AG10803 (cell line): ENCODE results near the gene GJA4.

Source experiments
- DNase-seq: peaks from one replicate; pipeline ENCODE4 v3.0.0; 2010; ENCODE audit warnings: low read depth
- H3K4me3 ChIP-seq: 2 replicates; pipeline ENCODE4 v1.5.1; 2011; ENCODE audit warnings: mild to moderate bottlenecking, low read length, control low read depth
- TF ChIP-seq, protein P1 (sequence below): conservative IDR thresholded peaks from 2 replicates; pipeline ENCODE4 v1.5.1; 2011; ENCODE audit warnings: mild to moderate bottlenecking, low read length, control low read depth, inconsistent platforms

Gene GJA4

DNA sequence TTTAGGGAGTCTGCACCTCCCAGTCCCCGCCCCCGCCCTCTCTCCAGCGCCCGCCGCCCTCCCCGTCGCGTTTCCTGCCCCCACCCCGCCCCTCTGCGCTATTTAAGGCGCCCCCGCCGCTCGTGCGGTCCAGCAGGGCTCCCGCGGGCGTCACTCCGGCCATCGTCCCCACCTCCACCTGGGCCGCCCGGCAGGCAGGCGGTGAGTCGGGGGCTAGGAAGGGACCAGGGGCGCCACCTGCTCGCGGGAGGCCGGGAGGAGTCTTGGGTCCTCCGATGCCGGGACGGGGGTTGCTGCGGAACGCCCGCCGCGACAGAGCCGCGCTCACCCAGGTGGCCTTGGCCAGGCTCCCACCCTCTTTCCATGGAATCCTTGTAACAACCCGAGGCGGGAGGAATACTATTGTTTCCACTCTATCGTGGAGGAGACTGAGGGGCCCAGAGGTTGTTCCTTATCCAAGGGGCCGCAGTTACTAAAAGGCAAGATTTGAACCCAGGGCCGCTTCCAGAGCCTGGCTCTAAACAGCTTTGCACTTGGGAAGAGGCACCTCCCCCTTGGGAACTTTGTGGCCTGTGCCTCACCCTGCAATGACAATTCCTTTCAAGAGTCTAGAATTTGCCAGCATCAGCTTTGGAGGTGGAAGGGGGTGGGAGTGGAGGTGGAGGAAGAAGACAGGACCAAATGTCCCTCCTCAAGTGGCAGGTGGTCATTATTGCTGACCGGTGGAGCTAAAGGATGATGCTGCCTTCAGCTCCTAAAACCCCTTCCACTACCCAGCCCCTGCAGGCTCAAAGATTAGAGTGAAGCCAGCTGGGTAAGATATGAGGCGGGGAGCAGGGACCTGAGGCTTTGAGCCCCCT lies at the start of gene GJA4:
Gene GJA4 (plus strand): TSS at position 132 of the 860 bp plus-strand sequence. CDS start 1,215 bp downstream, outside the sequence.
- no peak within 1 kb of the TSS for H3K4me3 ChIP-seq
- DNase-seq, result no peak
- TF ChIP-seq, protein P1, sequence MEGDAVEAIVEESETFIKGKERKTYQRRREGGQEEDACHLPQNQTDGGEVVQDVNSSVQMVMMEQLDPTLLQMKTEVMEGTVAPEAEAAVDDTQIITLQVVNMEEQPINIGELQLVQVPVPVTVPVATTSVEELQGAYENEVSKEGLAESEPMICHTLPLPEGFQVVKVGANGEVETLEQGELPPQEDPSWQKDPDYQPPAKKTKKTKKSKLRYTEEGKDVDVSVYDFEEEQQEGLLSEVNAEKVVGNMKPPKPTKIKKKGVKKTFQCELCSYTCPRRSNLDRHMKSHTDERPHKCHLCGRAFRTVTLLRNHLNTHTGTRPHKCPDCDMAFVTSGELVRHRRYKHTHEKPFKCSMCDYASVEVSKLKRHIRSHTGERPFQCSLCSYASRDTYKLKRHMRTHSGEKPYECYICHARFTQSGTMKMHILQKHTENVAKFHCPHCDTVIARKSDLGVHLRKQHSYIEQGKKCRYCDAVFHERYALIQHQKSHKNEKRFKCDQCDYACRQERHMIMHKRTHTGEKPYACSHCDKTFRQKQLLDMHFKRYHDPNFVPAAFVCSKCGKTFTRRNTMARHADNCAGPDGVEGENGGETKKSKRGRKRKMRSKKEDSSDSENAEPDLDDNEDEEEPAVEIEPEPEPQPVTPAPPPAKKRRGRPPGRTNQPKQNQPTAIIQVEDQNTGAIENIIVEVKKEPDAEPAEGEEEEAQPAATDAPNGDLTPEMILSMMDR, result no peak

DNA sequence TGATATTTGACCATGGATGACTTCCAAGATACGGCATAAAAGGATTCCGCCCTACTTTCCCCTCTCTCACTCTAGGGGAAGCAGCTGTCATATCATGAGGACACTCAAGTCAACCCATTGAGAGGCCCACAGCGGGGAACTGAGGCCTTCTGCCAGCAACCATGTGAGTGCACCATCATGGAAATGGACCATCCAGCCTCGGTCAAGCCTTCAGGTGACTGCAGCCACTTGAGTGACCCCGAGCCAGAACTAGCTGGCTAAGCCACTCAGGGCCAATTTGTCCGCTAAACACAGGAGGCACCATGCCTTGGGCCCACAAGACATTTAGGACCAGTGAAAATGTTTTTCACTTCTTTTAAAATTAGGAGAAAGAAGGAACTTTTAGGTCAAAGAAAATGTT lies 49.0 kb upstream of the GJA4 start:
- TF ChIP-seq, protein P1, result no peak
- H3K4me3 ChIP-seq, result no peak overlapping the region
- no peak for DNase-seq

DNA sequence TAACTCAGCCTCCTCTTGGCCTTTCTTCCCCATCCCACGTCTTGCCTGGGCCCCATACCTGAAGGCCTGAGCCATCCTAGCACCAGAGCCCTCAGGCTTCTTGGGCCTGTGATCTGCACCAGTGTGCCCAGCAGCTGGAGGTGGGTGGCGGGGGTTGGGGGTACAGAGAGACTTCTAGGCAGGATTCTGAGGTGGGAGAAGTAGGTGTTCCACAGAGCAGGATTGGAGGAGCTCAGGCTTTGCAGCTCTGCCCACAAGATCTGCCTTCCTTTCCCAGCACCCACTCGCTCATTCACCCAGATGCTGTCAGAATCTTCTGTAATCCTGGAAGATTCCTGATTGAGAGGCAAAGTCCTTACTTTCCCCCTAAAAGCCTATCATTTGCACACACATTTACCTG lies 47.9 kb upstream of the GJA4 start:
- TF ChIP-seq, protein P1, result no peak
- no peak overlapping the region for H3K4me3 ChIP-seq
- no peak for DNase-seq

DNA sequence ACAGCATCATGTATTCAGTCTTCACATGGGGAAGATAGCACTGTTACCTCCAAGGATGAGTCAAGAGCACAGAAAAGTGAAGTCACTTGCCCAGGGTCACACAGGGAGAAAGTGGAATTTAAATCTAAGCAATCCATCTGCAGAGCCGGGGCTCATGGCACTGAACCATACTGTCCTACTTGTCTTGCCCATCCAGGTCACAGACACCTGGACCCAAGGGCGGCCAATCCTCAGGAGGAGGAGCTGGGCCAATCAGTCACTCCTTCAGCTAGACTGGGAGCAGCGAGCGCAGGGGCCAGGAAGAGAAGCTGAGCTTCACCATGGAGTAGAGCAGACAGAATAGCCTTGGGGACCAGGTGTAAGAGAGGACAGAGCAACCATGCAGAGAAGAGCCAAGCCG lies 47.1 kb upstream of the GJA4 start:
- DNase-seq, result no peak
- H3K4me3 ChIP-seq, result no peak overlapping the region
- TF ChIP-seq, protein P1, result no peak

DNA sequence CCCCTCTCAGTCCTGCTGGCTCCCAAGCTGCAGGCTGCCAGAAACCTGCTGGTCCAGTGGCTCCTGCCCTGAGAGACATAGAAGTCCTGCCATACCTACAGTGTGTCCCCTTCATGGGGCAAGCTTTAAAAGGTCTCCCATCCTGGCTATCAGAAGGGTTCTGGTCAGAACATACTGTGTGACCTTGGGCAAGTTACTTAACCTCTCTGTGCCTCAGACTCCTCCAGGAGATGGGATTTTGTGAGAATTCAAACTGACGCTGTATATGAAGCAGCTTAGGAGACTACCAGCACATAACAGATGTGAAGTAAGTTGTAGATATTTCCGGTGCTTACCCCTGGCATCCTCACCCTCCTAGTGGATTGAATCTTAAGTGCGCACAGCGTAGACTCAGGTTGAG lies 46.7 kb upstream of the GJA4 start:
- H3K4me3 ChIP-seq, result no peak overlapping the region
- TF ChIP-seq, protein P1, result no peak
- no peak for DNase-seq

DNA sequence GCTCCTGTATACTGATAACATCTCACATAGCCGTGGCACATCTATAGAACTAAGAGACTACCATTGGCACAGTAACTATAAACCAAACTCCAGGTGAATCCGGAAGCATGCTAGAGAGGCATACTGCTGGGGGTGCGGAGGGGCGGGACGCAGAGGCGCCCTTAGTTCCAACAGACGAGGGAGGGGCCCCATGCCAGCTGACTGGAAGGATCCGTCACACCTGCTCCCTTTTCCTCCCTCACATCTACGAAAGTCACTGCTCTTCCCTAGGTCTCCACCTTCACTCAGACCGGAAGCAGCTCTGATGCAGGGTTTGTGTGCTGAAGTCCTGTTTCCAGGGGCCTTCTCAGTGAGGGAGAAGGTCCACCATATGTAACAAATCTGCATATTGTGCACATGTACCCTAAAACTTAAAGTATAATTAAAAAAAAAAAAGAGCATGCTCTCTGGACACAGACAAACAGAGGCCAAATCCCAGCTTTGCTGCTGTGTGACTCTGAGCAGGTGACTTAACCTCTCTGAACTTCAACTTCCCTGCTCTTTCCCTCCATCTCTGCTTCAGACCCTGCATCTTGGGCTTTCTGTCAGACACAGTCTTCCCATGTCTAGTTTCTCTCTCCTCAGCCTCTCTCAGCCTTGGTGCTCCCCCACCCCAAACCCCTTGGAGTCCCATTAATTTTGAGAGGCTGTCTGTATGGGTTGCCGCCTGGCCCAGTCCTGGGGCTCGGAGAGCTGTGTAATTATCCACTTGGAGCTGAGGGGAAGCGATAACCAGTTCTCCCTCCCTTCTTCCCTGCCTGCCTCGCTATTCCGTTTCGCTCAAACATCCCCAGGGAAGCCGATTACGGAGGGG lies 45.8 kb upstream of the GJA4 start:
- TF ChIP-seq, protein P1, result no peak
- H3K4me3 ChIP-seq, result no peak overlapping the region
- no peak for DNase-seq

DNA sequence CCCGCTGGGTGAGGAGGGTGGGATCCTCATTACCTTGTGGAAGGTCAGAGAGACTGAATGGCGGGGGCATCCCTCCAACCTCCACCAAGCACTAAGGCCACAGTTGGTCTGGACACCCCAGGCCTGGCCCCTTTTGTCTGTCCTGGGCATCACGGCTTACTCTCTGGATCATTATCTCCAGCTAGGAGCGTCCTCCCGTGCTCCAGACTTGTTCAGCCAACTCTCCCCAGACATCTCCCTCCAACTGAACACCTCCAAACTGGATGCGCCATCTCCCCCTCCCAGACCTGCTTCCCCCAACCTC lies 45.2 kb upstream of the GJA4 start:
- DNase-seq, result no peak
- no peak overlapping the region for H3K4me3 ChIP-seq
- TF ChIP-seq, protein P1, result no peak
